ENCODE measurements around the gene LAIR1. TPM values are rescaled to one million over a fixed set of nuclear protein-coding genes. Genes with fewer than 3 reads are reported as not detected.

LAIR1 gene
- total RNA-seq, 1 experiment from 2014 or later = not detected

GRCh38 chr19:54305141-54305540 lies 59.6 kb downstream of the LAIR1 start:
- TF ChIP-seq CTCF (IDR thresholded peaks at IDR 0.05; ENCODE audit: unreplicated experiment) = no peak
- Mint-ChIP-seq H3K4me1 (ENCODE audit: insufficient read depth, unreplicated experiment) (no peaks in the 10 kb centered on the region), H3K27ac (ENCODE audit: low read depth, unreplicated experiment) (no peak overlapping the region), H3K27me3 (ENCODE audit: insufficient read depth, unreplicated experiment) (peaks cover 31% of the 10 kb centered on the region), H3K36me3 (ENCODE audit: insufficient read depth, unreplicated experiment) (no peaks in the 10 kb centered on the region), H3K4me3 (ENCODE audit: unreplicated experiment) (no peak overlapping the region), H3K9me3 (ENCODE audit: unreplicated experiment) (peaks cover 8% of the 10 kb centered on the region)
- no TSS peak for BruUV-seq (replicated peaks)
- ChIA-PET CTCF (no interaction called here), POLR2A (no interaction called here)
- DNase-seq (ENCODE audit: unreplicated experiment) = no peak
- intact Hi-C loops (cut with micrococcal nuclease) = no loop called here

- H3K36me3 Mint-ChIP-seq (ENCODE audit: insufficient read depth, unreplicated experiment) = no peaks in the 10 kb centered on the region
- no peak overlapping the region for H3K4me3 Mint-ChIP-seq (ENCODE audit: unreplicated experiment)
- BruUV-seq (replicated peaks) = no TSS peak
- DNase-seq (ENCODE audit: unreplicated experiment) = no peak
- peaks cover 40% of the 10 kb centered on the region for H3K27me3 Mint-ChIP-seq (ENCODE audit: insufficient read depth, unreplicated experiment)
- POLR2A ChIA-PET = no interaction called here
- no peak overlapping the region for H3K27ac Mint-ChIP-seq (ENCODE audit: low read depth, unreplicated experiment)
- CTCF ChIA-PET = interaction anchor here (0.7 kb wide), 3 partner anchors 23 to 328 kb away, joined by 3 to 5 read pairs (median 4); partner anchors contain the start of gene LILRB1
- peaks cover 8% of the 10 kb centered on the region for H3K9me3 Mint-ChIP-seq (ENCODE audit: unreplicated experiment)
- intact Hi-C loops (cut with micrococcal nuclease) = no loop called here
- TF ChIP-seq CTCF (IDR thresholded peaks at IDR 0.05; ENCODE audit: unreplicated experiment) = no peak
- no peaks in the 10 kb centered on the region for H3K4me1 Mint-ChIP-seq (ENCODE audit: insufficient read depth, unreplicated experiment)
Observed at GRCh38 chr19:54302257-54302656, 62.5 kb downstream of the LAIR1 start.

Other genes starting within 250 kb of the LAIR1 start
- 15.6 and 22.8 TPM in 2 replicates for gene TFPT, start 249.3 kb downstream of the LAIR1 start, total RNA-seq (2022)
- gene PRPF31, start 249.2 kb downstream of the LAIR1 start, total RNA-seq (2022) = 52.8 and 59.7 TPM in 2 replicates
- gene CNOT3, start 227.2 kb downstream of the LAIR1 start, total RNA-seq (2022) = 63.2 and 80.5 TPM in 2 replicates
- 6.1 and 8.2 TPM in 2 replicates for gene LENG1, start 205.2 kb downstream of the LAIR1 start, total RNA-seq (2022)
- 3.7 and 6.1 TPM in 2 replicates for gene TMC4, start 191.8 kb downstream of the LAIR1 start, total RNA-seq (2022)
- gene MBOAT7, start 175.4 kb downstream of the LAIR1 start, total RNA-seq (2022) = 43.8 and 49.5 TPM in 2 replicates
- 28.0 and 40.1 TPM in 2 replicates for gene TSEN34, start 173.6 kb downstream of the LAIR1 start, total RNA-seq (2022)
- 1,356 and 1,735 TPM in 2 replicates for gene RPS9, start 164.1 kb downstream of the LAIR1 start, total RNA-seq (2022)
- gene LILRB3, start 141.9 kb downstream of the LAIR1 start, total RNA-seq (2022) = not detected in 2 replicates
- gene LILRA6, start 122.1 kb downstream of the LAIR1 start, total RNA-seq (2022) = not detected in 2 replicates
- gene LILRB5, start 107.7 kb downstream of the LAIR1 start, total RNA-seq (2022) = not detected in 2 replicates
- gene LILRB2, start 83.8 kb downstream of the LAIR1 start, total RNA-seq (2022) = not detected in 2 replicates
- gene LILRA5, start 51.8 kb downstream of the LAIR1 start, total RNA-seq (2022) = not detected in 2 replicates
- gene LILRA4, start 25.8 kb downstream of the LAIR1 start, total RNA-seq (2022) = not detected in 2 replicates
- gene TTYH1, start 50.5 kb upstream of the LAIR1 start, total RNA-seq (2022) = not detected in 2 replicates
- 238 and 249 TPM in 2 replicates for gene LENG8, start 84.3 kb upstream of the LAIR1 start, total RNA-seq (2022)
- gene LENG9, start 98.8 kb upstream of the LAIR1 start, total RNA-seq (2022) = 6.9 and 9.3 TPM in 2 replicates
- 3.0 TPM in 2 replicates for gene CDC42EP5, start 108.4 kb upstream of the LAIR1 start, total RNA-seq (2022)
- not detected in 2 replicates for gene LAIR2, start 137.9 kb upstream of the LAIR1 start, total RNA-seq (2022)
- not detected in 2 replicates for gene LILRA2, start 208.9 kb upstream of the LAIR1 start, total RNA-seq (2022)
- not detected in 2 replicates for gene LILRA1, start 228.7 kb upstream of the LAIR1 start, total RNA-seq (2022)